ENCODE results near the gene EXD3.

- no peak for TF ChIP-seq CTCF (IDR thresholded peaks at IDR 0.05)
- TF ChIP-seq POLR2A (IDR thresholded peaks at IDR 0.05): no peak
Observed at GRCh38 chr9:137402746-137403145, 20.2 kb downstream of the EXD3 start.
